ENCODE measurements around the gene ANKMY2. TPM values are rescaled to one million over a fixed set of nuclear protein-coding genes. Genes with fewer than 3 reads are reported as not detected.
A peak's percentile ranks its signal among the peaks of the same experiment; 100 is the strongest.

Gene ANKMY2
- total RNA-seq, 1 donor from 2014 or later: 28.9 TPM

GRCh38 chr7:16634271-16634738, 11.2 kb downstream of the ANKMY2 start:
- H3K4me1 ChIP-seq: peaks cover 57% of the 10 kb centered on the region
- H3K4me3 ChIP-seq: no peak overlapping the region
- no peak for DNase-seq
- peaks cover 14% of the 10 kb centered on the region for H3K36me3 ChIP-seq
- H3K9me3 ChIP-seq (replicated peaks): no peaks in the 10 kb centered on the region
- TF ChIP-seq CTCF (IDR thresholded peaks at IDR 0.05; ENCODE audit: borderline replicate concordance): no peak
- H3K27ac ChIP-seq (replicated peaks): peak overlapping the region; percentile 48
- intact Hi-C loops (cut with micrococcal nuclease): no loop called here
- no peaks in the 10 kb centered on the region for H3K27me3 ChIP-seq (ENCODE audit: low read depth)

DNA sequence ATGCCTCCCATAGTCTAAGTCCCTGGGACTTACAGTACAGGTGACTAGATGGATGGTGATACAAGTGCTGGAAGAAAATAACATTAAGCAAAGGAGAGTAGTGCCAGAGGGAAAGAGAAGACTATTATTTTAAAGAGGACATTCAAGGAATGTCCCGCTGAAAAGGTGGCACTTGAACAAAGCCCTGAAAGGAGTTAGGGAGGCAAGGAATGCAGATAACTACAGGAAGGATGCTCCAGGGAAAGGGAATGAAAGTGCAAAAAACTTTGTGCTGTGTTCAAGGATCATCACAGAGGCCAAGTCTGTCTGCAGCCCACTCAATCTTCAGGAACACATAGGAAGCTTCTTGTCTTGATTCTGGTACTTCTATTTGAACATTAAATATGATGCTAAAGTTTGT, 14.9 kb downstream of the ANKMY2 start:
- H3K27ac ChIP-seq (replicated peaks): no peak overlapping the region
- peaks cover 19% of the 10 kb centered on the region for H3K36me3 ChIP-seq
- peaks cover 20% of the 10 kb centered on the region for H3K4me1 ChIP-seq
- H3K4me3 ChIP-seq: no peak overlapping the region
- intact Hi-C loops (cut with micrococcal nuclease): no loop called here
- no peaks in the 10 kb centered on the region for H3K27me3 ChIP-seq (ENCODE audit: low read depth)
- DNase-seq: no peak
- no peak for TF ChIP-seq CTCF (IDR thresholded peaks at IDR 0.05; ENCODE audit: borderline replicate concordance)
- no peaks in the 10 kb centered on the region for H3K9me3 ChIP-seq (replicated peaks)

GRCh38 chr7:16627236-16627635, 18.3 kb downstream of the ANKMY2 start:
- DNase-seq: no peak
- Histone ChIP-seq H3K36me3 (peaks cover 40% of the 10 kb centered on the region), H3K4me3 (no peak overlapping the region), H3K4me1 (no peaks in the 10 kb centered on the region), H3K9me3 (replicated peaks) (no peaks in the 10 kb centered on the region), H3K27me3 (ENCODE audit: low read depth) (no peaks in the 10 kb centered on the region), H3K27ac (replicated peaks) (no peak overlapping the region)
- TF ChIP-seq CTCF (IDR thresholded peaks at IDR 0.05; ENCODE audit: borderline replicate concordance): no peak
- intact Hi-C loops (cut with micrococcal nuclease): no loop called here

DNA sequence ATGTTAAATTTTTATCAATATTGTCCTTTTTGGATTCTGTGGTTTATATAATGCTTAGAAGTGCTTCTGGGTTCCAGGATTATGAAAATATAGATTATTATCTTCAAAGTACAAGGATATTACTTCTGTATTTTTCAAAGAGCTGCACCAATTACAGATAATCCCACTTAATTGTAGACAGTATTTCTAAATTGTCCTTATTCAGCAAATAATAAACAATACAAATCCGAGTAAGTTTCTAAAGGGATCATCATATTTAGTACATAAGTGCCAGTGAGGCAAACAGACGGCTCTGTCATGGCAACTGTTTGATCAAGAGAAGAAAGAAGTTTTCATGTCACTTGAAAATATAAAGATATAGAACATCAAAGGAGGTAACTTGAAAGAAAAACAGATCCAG, 19.2 kb downstream of the ANKMY2 start:
- Histone ChIP-seq H3K27ac (replicated peaks) (no peak overlapping the region), H3K36me3 (peaks cover 49% of the 10 kb centered on the region), H3K4me3 (no peak overlapping the region), H3K4me1 (no peaks in the 10 kb centered on the region), H3K27me3 (ENCODE audit: low read depth) (no peaks in the 10 kb centered on the region), H3K9me3 (replicated peaks) (no peaks in the 10 kb centered on the region)
- intact Hi-C loops (cut with micrococcal nuclease): no loop called here
- TF ChIP-seq CTCF (IDR thresholded peaks at IDR 0.05; ENCODE audit: borderline replicate concordance): no peak
- no peak for DNase-seq

DNA sequence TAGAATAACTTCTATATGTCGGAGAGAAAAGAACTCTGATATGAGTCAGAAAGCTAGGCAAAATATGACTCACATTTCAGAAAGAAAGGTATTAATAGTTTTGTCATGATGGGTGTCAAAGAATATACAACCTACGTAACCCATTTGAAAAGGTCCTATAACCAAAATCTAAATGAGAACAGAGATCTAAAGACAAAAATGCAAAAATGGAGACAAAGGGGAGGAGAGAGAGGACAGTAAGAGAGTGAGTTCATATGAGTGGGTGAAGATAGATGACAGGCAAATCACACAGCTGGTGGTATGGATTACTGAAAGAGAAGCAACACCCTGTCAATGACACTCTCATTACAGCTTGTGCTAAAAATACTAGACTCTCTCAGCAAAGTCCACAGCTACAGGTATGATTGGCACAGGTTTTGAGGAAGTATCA, 25.6 kb downstream of the ANKMY2 start:
- H3K27me3 ChIP-seq (ENCODE audit: low read depth): no peaks in the 10 kb centered on the region
- no peak overlapping the region for H3K27ac ChIP-seq (replicated peaks)
- H3K4me1 ChIP-seq: peaks cover 7% of the 10 kb centered on the region
- no peaks in the 10 kb centered on the region for H3K9me3 ChIP-seq (replicated peaks)
- intact Hi-C loops (cut with micrococcal nuclease): no loop called here
- no peak for TF ChIP-seq CTCF (IDR thresholded peaks at IDR 0.05; ENCODE audit: borderline replicate concordance)
- no peak for DNase-seq
- H3K4me3 ChIP-seq: no peak overlapping the region
- H3K36me3 ChIP-seq: peaks cover 85% of the 10 kb centered on the region

DNA sequence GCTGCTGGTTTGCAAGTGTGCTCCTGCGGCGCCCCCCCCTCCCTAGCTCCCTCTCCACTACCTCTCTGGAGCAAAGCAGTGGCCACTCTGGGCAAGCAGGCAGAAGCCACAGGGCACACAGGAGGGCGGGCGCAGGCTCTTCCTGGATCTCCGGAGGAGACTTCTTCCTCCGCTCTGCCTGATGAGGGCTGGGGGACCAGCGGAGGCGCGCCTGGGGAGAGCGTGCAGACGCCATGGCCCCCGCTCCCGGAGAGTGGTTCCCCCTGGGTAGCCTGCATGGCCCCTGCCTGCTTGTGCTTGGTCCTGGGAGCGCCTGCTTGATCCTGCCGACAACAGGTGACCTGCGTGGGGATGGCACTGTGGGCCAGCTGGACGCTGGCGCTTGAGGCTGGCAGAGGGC, 29.0 kb downstream of the ANKMY2 start:
- Histone ChIP-seq H3K4me3 (no peak overlapping the region), H3K27ac (replicated peaks) (no peak overlapping the region), H3K9me3 (replicated peaks) (no peaks in the 10 kb centered on the region), H3K27me3 (ENCODE audit: low read depth) (no peaks in the 10 kb centered on the region), H3K4me1 (peaks cover 7% of the 10 kb centered on the region), H3K36me3 (peaks cover 72% of the 10 kb centered on the region)
- intact Hi-C loops (cut with micrococcal nuclease): no loop called here
- TF ChIP-seq CTCF (IDR thresholded peaks at IDR 0.05; ENCODE audit: borderline replicate concordance): no peak
- DNase-seq: no peak

Data from left ventricle myocardium inferior (tissue), 1 donor.